ENCODE data around the gene PLEKHH3. TPM values are rescaled to one million over a fixed set of nuclear protein-coding genes. Genes with fewer than 3 reads are reported as not detected.

The PLEKHH3 gene
- total RNA-seq, 4 donors from 2014 or later: 38.7 to 58.4 (median 45.3) TPM

GRCh38 chr17:42700586-42701289 lies 23.9 kb upstream of the PLEKHH3 start:
- Histone ChIP-seq H3K27ac (no peak overlapping the region), H3K27me3 (no peaks in the 10 kb centered on the region), H3K9me3 (no peaks in the 10 kb centered on the region), H3K4me1 (no peaks in the 10 kb centered on the region), H3K36me3 (peaks cover 69% of the 10 kb centered on the region), H3K4me3 (no peak overlapping the region)
- peak in 1 of 2 donors; percentile 50 for DNase-seq (ENCODE audit: low spot score in 2 of 2)
- WGBS: 79% methylated on average over 10 of the region's 10 CpGs
- no peak for TF ChIP-seq POLR2A (IDR thresholded peaks at IDR 0.05)
- TF ChIP-seq EP300 (IDR thresholded peaks at IDR 0.05): no peak
- TF ChIP-seq, protein P1, sequence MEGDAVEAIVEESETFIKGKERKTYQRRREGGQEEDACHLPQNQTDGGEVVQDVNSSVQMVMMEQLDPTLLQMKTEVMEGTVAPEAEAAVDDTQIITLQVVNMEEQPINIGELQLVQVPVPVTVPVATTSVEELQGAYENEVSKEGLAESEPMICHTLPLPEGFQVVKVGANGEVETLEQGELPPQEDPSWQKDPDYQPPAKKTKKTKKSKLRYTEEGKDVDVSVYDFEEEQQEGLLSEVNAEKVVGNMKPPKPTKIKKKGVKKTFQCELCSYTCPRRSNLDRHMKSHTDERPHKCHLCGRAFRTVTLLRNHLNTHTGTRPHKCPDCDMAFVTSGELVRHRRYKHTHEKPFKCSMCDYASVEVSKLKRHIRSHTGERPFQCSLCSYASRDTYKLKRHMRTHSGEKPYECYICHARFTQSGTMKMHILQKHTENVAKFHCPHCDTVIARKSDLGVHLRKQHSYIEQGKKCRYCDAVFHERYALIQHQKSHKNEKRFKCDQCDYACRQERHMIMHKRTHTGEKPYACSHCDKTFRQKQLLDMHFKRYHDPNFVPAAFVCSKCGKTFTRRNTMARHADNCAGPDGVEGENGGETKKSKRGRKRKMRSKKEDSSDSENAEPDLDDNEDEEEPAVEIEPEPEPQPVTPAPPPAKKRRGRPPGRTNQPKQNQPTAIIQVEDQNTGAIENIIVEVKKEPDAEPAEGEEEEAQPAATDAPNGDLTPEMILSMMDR (IDR thresholded peaks at IDR 0.05): no peak
- TF ChIP-seq POLR2AphosphoS5 (IDR thresholded peaks at IDR 0.05): no peak

- TF ChIP-seq EP300 (IDR thresholded peaks at IDR 0.05) (no peak), POLR2AphosphoS5 (IDR thresholded peaks at IDR 0.05) (no peak), POLR2A (IDR thresholded peaks at IDR 0.05) (no peak)
- TF ChIP-seq, protein P1 (IDR thresholded peaks at IDR 0.05): no peak
- no peak for DNase-seq (ENCODE audit: low spot score in 2 of 2)
- no peaks in the 10 kb centered on the region for H3K27me3 ChIP-seq
- no peak overlapping the region for H3K4me3 ChIP-seq
- H3K36me3 ChIP-seq: peaks cover 69% of the 10 kb centered on the region
- H3K9me3 ChIP-seq: no peaks in the 10 kb centered on the region
- WGBS: 83% methylated on average over 4 of the region's 4 CpGs
- H3K4me1 ChIP-seq: no peaks in the 10 kb centered on the region
- no peak overlapping the region for H3K27ac ChIP-seq
Measured at GRCh38 chr17:42699415-42699740, 22.6 kb upstream of the PLEKHH3 start.

- no peaks in the 10 kb centered on the region for H3K9me3 ChIP-seq
- no peak overlapping the region for H3K27ac ChIP-seq
- 30% methylated on average over 1 of the region's 2 CpGs for WGBS
- no peak overlapping the region for H3K4me3 ChIP-seq
- peaks cover 67% of the 10 kb centered on the region for H3K36me3 ChIP-seq
- H3K4me1 ChIP-seq: no peaks in the 10 kb centered on the region
- no peaks in the 10 kb centered on the region for H3K27me3 ChIP-seq
- TF ChIP-seq, protein P1 (IDR thresholded peaks at IDR 0.05): no peak
- TF ChIP-seq POLR2AphosphoS5 (IDR thresholded peaks at IDR 0.05) (no peak), POLR2A (IDR thresholded peaks at IDR 0.05) (no peak)
- DNase-seq (ENCODE audit: low spot score in 2 of 2): peak in 1 of 2 donors; percentile 56
Measured at GRCh38 chr17:42698736-42699414, 22.1 kb upstream of the PLEKHH3 start.

GRCh38 chr17:42697108-42697811 lies 20.5 kb upstream of the PLEKHH3 start:
- Histone ChIP-seq H3K4me3 (no peak overlapping the region), H3K36me3 (peaks cover 56% of the 10 kb centered on the region), H3K27me3 (no peaks in the 10 kb centered on the region), H3K27ac (no peak overlapping the region), H3K9me3 (no peaks in the 10 kb centered on the region), H3K4me1 (no peaks in the 10 kb centered on the region)
- 87% methylated on average over 18 of the region's 19 CpGs for WGBS
- TF ChIP-seq, protein P1 (IDR thresholded peaks at IDR 0.05): no peak
- no peak for TF ChIP-seq EP300 (IDR thresholded peaks at IDR 0.05)
- no peak for TF ChIP-seq POLR2AphosphoS5 (IDR thresholded peaks at IDR 0.05)
- no peak for TF ChIP-seq POLR2A (IDR thresholded peaks at IDR 0.05)
- peak in 1 of 2 donors; percentile 45 for DNase-seq (ENCODE audit: low spot score in 2 of 2)

- DNase-seq (ENCODE audit: low spot score in 2 of 2): no peak
- no peak overlapping the region for H3K4me3 ChIP-seq
- H3K27ac ChIP-seq: no peak overlapping the region
- H3K36me3 ChIP-seq: peaks cover 41% of the 10 kb centered on the region
- H3K4me1 ChIP-seq: no peaks in the 10 kb centered on the region
- TF ChIP-seq, protein P1 (IDR thresholded peaks at IDR 0.05): no peak
- no peak for TF ChIP-seq POLR2AphosphoS5 (IDR thresholded peaks at IDR 0.05)
- no peak for TF ChIP-seq EP300 (IDR thresholded peaks at IDR 0.05)
- no peak for TF ChIP-seq POLR2A (IDR thresholded peaks at IDR 0.05)
- no peaks in the 10 kb centered on the region for H3K9me3 ChIP-seq
- 92% methylated on average over 20 of the region's 20 CpGs for WGBS
- no peaks in the 10 kb centered on the region for H3K27me3 ChIP-seq
Measured at GRCh38 chr17:42695500-42695899, 18.7 kb upstream of the PLEKHH3 start.

All from suprapubic skin (tissue), 4 donors.